ENCODE data around the gene CDK6.

CDK6 gene

GRCh38 chr7:92794831-92795230, 41.5 kb downstream of the CDK6 start:
- DNase-seq (ENCODE audit: low read depth), result no peak
- no peak overlapping the region for H3K4me3 ChIP-seq (ENCODE audit: low read length)
- no peak for TF ChIP-seq CTCF (conservative IDR thresholded peaks at IDR 0.05; ENCODE audit: low read depth, low read length)

GRCh38 chr7:92794391-92794790, 42.0 kb downstream of the CDK6 start:
- TF ChIP-seq CTCF (conservative IDR thresholded peaks at IDR 0.05; ENCODE audit: low read depth, low read length), result no peak
- no peak overlapping the region for H3K4me3 ChIP-seq (ENCODE audit: low read length)
- no peak for DNase-seq (ENCODE audit: low read depth)

- DNase-seq (ENCODE audit: low read depth), result no peak
Observed at GRCh38 chr7:92793656-92794205, 42.6 kb downstream of the CDK6 start.

GRCh38 chr7:92790992-92791391, 45.4 kb downstream of the CDK6 start:
- H3K4me3 ChIP-seq (ENCODE audit: low read length), result no peak overlapping the region
- DNase-seq (ENCODE audit: low read depth), result no peak
- TF ChIP-seq CTCF (conservative IDR thresholded peaks at IDR 0.05; ENCODE audit: low read depth, low read length), result no peak

More at GRCh38 chr7:92793656-92794205, 42.6 kb downstream of the CDK6 start:
- TF ChIP-seq CTCF (conservative IDR thresholded peaks at IDR 0.05; ENCODE audit: low read depth, low read length), result no peak
- H3K4me3 ChIP-seq (ENCODE audit: low read length), result no peak overlapping the region

- no peak for DNase-seq (ENCODE audit: low read depth)
- no peak for TF ChIP-seq CTCF (conservative IDR thresholded peaks at IDR 0.05; ENCODE audit: low read depth, low read length)
- H3K4me3 ChIP-seq (ENCODE audit: low read length), result no peak overlapping the region
Observed at GRCh38 chr7:92788559-92789183, 47.7 kb downstream of the CDK6 start.

- TF ChIP-seq CTCF (conservative IDR thresholded peaks at IDR 0.05; ENCODE audit: low read depth, low read length), result no peak
- DNase-seq (ENCODE audit: low read depth), result no peak
- no peak overlapping the region for H3K4me3 ChIP-seq (ENCODE audit: low read length)
Observed at GRCh38 chr7:92785923-92786322, 50.5 kb downstream of the CDK6 start.

GRCh38 chr7:92784935-92785334, 51.4 kb downstream of the CDK6 start:
- no peak for DNase-seq (ENCODE audit: low read depth)
- H3K4me3 ChIP-seq (ENCODE audit: low read length), result no peak overlapping the region
- no peak for TF ChIP-seq CTCF (conservative IDR thresholded peaks at IDR 0.05; ENCODE audit: low read depth, low read length)

Measured in retinal pigment epithelial cell (primary cell).